ENCODE data around the gene NOXO1. TPM values are rescaled to one million over a fixed set of nuclear protein-coding genes. Genes with fewer than 3 reads are reported as not detected.

Gene NOXO1
- total and polyA plus RNA-seq, 9 of the 15 experiments (the other 6 are each of a cell fraction or from before 2014, with no cell fraction given), result not detected

DNA sequence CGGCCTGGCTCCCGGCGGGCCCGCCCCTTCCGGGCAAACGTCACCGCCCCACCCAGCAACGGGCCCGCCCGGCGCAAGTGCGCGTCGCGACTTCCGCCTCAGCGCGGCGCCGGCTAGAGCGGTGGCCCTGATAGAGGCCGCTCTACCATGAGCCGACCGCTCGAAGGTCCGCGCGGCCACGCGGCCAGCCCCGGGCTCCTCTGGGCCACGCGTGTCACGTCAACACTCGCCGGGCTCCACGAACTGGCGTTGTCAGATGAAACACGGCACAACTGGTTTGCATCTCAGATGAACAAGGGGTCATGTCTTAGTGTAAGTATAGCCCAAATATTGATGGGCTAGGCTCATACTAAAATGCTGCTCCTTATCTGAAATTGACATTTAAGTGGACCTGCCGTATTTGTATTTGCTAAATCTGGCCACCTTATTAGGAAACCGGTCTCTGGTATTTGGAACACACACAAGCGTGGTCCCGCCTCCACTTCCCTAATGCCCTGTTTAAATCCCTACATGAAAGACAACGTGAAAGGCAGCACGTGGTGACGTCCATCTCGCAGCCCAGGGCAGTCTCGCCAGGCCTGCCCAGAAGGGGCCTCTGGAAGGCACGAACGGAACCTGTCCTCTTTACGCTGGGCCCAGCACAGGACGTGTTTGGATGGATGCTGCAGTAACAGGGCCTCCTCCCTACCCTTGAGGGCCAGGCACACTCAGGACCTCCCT is 28.7 kb upstream of the NOXO1 start, which contains the start of gene ZNF598 (continued):
- TF ChIP-seq, protein P1, sequence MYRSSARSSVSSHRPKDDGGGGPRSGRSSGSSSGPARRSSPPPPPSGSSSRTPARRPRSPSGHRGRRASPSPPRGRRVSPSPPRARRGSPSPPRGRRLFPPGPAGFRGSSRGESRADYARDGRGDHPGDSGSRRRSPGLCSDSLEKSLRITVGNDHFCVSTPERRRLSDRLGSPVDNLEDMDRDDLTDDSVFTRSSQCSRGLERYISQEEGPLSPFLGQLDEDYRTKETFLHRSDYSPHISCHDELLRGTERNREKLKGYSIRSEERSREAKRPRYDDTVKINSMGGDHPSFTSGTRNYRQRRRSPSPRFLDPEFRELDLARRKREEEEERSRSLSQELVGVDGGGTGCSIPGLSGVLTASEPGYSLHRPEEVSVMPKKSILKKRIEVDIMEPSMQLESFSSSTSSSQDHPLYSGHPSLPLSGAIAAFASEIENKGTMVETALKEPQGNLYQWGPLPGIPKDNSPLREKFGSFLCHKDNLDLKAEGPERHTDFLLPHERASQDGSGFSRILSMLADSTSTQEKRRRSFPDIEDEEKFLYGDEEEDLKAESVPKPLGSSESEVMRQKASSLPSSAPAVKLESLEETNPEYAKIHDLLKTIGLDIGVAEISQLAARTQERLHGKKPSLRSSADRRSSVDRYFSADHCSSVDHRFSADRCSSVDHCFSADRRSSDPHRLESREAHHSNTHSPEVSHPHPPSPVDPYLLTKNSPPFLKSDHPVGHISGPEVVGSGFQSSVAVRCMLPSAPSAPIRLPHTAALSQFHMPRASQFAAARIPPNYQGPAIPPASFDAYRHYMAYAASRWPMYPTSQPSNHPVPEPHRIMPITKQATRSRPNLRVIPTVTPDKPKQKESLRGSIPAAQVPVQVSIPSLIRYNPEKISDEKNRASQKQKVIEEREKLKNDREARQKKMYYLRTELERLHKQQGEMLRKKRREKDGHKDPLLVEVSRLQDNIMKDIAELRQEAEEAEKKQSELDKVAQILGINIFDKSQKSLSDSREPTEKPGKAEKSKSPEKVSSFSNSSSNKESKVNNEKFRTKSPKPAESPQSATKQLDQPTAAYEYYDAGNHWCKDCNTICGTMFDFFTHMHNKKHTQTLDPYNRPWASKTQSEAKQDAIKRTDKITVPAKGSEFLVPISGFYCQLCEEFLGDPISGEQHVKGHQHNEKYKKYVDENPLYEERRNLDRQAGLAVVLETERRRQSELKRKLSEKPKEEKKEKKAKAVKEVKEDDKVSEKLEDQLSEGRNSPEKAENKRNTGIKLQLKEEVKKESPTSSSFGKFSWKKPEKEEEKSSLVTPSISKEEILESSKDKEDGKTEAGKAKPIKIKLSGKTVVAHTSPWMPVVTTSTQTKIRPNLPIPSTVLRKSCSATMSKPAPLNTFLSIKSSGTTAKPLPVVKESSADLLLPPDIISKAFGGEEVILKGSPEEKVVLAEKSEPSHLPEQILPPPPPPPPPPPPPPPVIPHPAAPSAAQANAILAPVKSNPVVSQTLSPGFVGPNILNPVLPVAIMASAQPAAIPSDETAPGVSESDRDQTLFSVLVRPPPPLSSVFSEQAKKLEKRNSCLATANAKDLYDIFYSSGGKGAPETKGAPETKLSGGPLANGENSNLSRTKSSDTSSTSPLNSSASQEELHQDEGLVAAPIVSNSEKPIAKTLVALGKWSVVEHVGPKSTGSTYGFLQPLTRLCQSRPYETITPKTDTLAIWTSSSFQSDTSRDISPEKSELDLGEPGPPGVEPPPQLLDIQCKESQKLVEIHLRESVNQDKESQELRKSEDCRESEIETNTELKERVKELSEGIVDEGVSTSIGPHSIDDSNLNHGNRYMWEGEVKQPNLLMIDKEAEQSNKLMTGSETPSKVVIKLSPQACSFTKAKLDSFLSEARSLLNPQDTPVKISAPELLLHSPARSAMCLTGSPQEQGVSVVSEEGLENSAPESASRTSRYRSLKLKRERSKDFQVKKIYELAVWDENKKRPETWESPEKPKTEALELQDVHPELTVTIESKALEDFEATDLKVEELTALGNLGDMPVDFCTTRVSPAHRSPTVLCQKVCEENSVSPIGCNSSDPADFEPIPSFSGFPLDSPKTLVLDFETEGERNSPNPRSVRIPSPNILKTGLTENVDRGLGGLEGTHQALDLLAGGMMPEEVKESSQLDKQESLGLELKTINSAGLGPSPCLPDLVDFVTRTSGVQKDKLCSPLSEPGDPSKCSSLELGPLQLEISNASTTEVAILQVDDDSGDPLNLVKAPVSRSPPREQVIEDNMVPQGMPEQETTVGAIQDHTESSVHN (IDR thresholded peaks at IDR 0.05; ENCODE audit: borderline replicate concordance in 1 of 2, low read depth in 1 of 2), result 0 out of 4 replicates have a peak, but pooled peaks of 1 of the 2 experiments have one; percentile 28
- TF ChIP-seq RFX1 (IDR thresholded peaks at IDR 0.05), result no peak
- TF ChIP-seq RB1 (IDR thresholded peaks at IDR 0.05; ENCODE audit: low read depth), result peak; percentile 69
- peak; percentile 83 for TF ChIP-seq POLR2AphosphoS5 (IDR thresholded peaks at IDR 0.05; ENCODE audit: control insufficient read depth, insufficient read depth, low read depth, low read length)
- no peak for TF ChIP-seq ZNF41 (CRISPR knock-in tag; conservative IDR thresholded peaks at IDR 0.05)
- TF ChIP-seq, protein P2, sequence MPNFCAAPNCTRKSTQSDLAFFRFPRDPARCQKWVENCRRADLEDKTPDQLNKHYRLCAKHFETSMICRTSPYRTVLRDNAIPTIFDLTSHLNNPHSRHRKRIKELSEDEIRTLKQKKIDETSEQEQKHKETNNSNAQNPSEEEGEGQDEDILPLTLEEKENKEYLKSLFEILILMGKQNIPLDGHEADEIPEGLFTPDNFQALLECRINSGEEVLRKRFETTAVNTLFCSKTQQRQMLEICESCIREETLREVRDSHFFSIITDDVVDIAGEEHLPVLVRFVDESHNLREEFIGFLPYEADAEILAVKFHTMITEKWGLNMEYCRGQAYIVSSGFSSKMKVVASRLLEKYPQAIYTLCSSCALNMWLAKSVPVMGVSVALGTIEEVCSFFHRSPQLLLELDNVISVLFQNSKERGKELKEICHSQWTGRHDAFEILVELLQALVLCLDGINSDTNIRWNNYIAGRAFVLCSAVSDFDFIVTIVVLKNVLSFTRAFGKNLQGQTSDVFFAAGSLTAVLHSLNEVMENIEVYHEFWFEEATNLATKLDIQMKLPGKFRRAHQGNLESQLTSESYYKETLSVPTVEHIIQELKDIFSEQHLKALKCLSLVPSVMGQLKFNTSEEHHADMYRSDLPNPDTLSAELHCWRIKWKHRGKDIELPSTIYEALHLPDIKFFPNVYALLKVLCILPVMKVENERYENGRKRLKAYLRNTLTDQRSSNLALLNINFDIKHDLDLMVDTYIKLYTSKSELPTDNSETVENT (CRISPR knock-in tag; IDR thresholded peaks at IDR 0.05), result peak; percentile 92
- no peak for TF ChIP-seq PURB (CRISPR knock-in tag; IDR thresholded peaks at IDR 0.05; ENCODE audit: low read depth)
- no peak for TF ChIP-seq ARHGAP35 (IDR thresholded peaks at IDR 0.05; ENCODE audit: partially characterized antibody)
- TF ChIP-seq GTF2E2 (tag; IDR thresholded peaks at IDR 0.05), result peak; percentile 60; the same call in 1 of the 2 replicates
- TF ChIP-seq HIVEP1 (CRISPR knock-in tag; IDR thresholded peaks at IDR 0.05), result no peak
- peak; percentile 86 for TF ChIP-seq TBP (optimal IDR thresholded peaks at IDR 0.05; ENCODE audit: low read depth, low read length)
- TF ChIP-seq, protein P3, sequence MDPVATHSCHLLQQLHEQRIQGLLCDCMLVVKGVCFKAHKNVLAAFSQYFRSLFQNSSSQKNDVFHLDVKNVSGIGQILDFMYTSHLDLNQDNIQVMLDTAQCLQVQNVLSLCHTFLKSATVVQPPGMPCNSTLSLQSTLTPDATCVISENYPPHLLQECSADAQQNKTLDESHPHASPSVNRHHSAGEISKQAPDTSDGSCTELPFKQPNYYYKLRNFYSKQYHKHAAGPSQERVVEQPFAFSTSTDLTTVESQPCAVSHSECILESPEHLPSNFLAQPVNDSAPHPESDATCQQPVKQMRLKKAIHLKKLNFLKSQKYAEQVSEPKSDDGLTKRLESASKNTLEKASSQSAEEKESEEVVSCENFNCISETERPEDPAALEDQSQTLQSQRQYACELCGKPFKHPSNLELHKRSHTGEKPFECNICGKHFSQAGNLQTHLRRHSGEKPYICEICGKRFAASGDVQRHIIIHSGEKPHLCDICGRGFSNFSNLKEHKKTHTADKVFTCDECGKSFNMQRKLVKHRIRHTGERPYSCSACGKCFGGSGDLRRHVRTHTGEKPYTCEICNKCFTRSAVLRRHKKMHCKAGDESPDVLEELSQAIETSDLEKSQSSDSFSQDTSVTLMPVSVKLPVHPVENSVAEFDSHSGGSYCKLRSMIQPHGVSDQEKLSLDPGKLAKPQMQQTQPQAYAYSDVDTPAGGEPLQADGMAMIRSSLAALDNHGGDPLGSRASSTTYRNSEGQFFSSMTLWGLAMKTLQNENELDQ (CRISPR knock-in tag; IDR thresholded peaks at IDR 0.05; ENCODE audit: borderline replicate concordance), result no peak
- TF ChIP-seq FOS (IDR thresholded peaks at IDR 0.05; ENCODE audit: extremely low read depth, insufficient read length), result no peak

Data from K562 (cell line).